Endothelial cell of umbilical vein (primary cell): Measurements from ENCODE around the gene COQ2.

Experiments used
- CTCF ChIP-seq, 2 donors: IDR thresholded peaks; 1 replicate in 1 of 2; 2 replicates in 1 of 2; pipeline ENCODE4 v1.5.1; 2011; ENCODE audit warnings: low read length in 2 of 2, mild to moderate bottlenecking in 2 of 2, moderate library complexity in 2 of 2, control low read depth in 1 of 2, inconsistent platforms in 1 of 2, low read depth in 1 of 2; ENCODE audit not compliant: insufficient read depth in 1 of 2; ENCODE audit errors: extremely low read depth in 1 of 2
- EZH2 ChIP-seq: IDR thresholded peaks from 2 replicates; pipeline ENCODE4 v1.6.1; 2012; ENCODE audit warnings: borderline replicate concordance, low read depth, mild to moderate bottlenecking, moderate library complexity, low read length, inconsistent platforms; ENCODE audit not compliant: severe bottlenecking
- FOS ChIP-seq: IDR thresholded peaks from 2 replicates; pipeline ENCODE4 v1.6.1; 2011; ENCODE audit warnings: mild to moderate bottlenecking, low read length, moderate library complexity, borderline replicate concordance; ENCODE audit not compliant: insufficient read depth
- GATA2 ChIP-seq: IDR thresholded peaks from 2 replicates; pipeline ENCODE4 v1.7.0; 2011; ENCODE audit warnings: low read depth, mild to moderate bottlenecking, moderate library complexity, mixed read lengths, low read length; ENCODE audit not compliant: insufficient read length, insufficient read depth
- JUN ChIP-seq: IDR thresholded peaks from 2 replicates; pipeline ENCODE4 v1.6.1; 2011; ENCODE audit warnings: borderline replicate concordance, low read depth; ENCODE audit not compliant: insufficient read length, insufficient read depth
- MYC ChIP-seq: IDR thresholded peaks from one replicate; pipeline ENCODE4 v1.6.1; 2011; ENCODE audit warnings: mild to moderate bottlenecking, low read depth, low read length
- POLR2A ChIP-seq: IDR thresholded peaks from 2 replicates; pipeline ENCODE4 v1.6.1; 2012; ENCODE audit warnings: low read depth, mild to moderate bottlenecking, control low read depth, low read length
- POLR2AphosphoS5 ChIP-seq: IDR thresholded peaks from 2 replicates; pipeline ENCODE4 v1.6.1; 2012; ENCODE audit warnings: low read depth, mild to moderate bottlenecking, control low read depth, low read length, moderate library complexity; ENCODE audit not compliant: insufficient read depth
- TF ChIP-seq, protein P1 (sequence below): IDR thresholded peaks from 2 replicates; pipeline ENCODE4 v1.6.1; 2011; ENCODE audit not compliant: insufficient read depth, insufficient read length

- no peak for TF ChIP-seq EZH2
- no peak for TF ChIP-seq CTCF (IDR thresholded peaks at IDR 0.05; ENCODE audit: extremely low read depth in 1 of 2, insufficient read depth in 1 of 2, low read depth in 1 of 2, low read length in 2 of 2)
- no peak for TF ChIP-seq POLR2AphosphoS5
- no peak for TF ChIP-seq FOS
- TF ChIP-seq POLR2A: no peak
- TF ChIP-seq MYC: no peak
- TF ChIP-seq JUN: no peak
- TF ChIP-seq, protein P1, sequence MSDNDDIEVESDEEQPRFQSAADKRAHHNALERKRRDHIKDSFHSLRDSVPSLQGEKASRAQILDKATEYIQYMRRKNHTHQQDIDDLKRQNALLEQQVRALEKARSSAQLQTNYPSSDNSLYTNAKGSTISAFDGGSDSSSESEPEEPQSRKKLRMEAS: no peak
- no peak for TF ChIP-seq GATA2
These were observed 59.9 kb downstream of the COQ2 start for GRCh38 chr4:83224502-83225197.
